ENCODE data around the gene PIP4P1. TPM values are rescaled to one million over a fixed set of nuclear protein-coding genes. Genes with fewer than 3 reads are reported as not detected.

PIP4P1 gene
- total and polyA plus RNA-seq, 2 donors from 2014 or later, result 33.3 to 35.7 TPM

- FAIRE-seq, result no peak
- no peak overlapping the region for H3K9ac ChIP-seq (ENCODE audit: low read length in 3 of 3)
- intact Hi-C loops (cut with DNase I), result no loop called here
These were observed 19.8 kb downstream of the PIP4P1 start for GRCh38 chr14:20441461-20441860.

GRCh38 chr14:20440882-20441281 is 20.4 kb downstream of the PIP4P1 start:
- no peaks in the 10 kb centered on the region for H3K4me1 ChIP-seq (ENCODE audit: control insufficient read depth in 2 of 3, insufficient read depth in 2 of 3, low read depth in 1 of 3, low read length in 3 of 3)
- no peaks in the 10 kb centered on the region for H3K9me3 ChIP-seq (ENCODE audit: control insufficient read depth in 2 of 3, insufficient read depth in 1 of 3, low read length in 3 of 3)
- no peak overlapping the region for H3K27ac ChIP-seq (ENCODE audit: low read depth in 2 of 2, low read length in 2 of 2)
- intact Hi-C loops (cut with DNase I), result no loop called here
- H3K9ac ChIP-seq (ENCODE audit: low read length in 3 of 3), result no peak overlapping the region
- H3K4me3 ChIP-seq (ENCODE audit: low read length in 3 of 3), result no peak overlapping the region
- FAIRE-seq, result no peak
- DNase-seq, result no peak
- H3K36me3 ChIP-seq (ENCODE audit: control insufficient read depth in 2 of 3, insufficient read depth in 3 of 3, low read length in 3 of 3), result peaks cover 0 to 5% (median 0%) of the 10 kb centered on the region in 3 donors
- H3K27me3 ChIP-seq (ENCODE audit: control insufficient read depth, insufficient read depth, low read length), result no peaks in the 10 kb centered on the region
- no peak for TF ChIP-seq CTCF (IDR thresholded peaks at IDR 0.05; ENCODE audit: borderline replicate concordance, extremely low read depth, insufficient read depth)

More at GRCh38 chr14:20441461-20441860, 19.8 kb downstream of the PIP4P1 start:
- no peak overlapping the region for H3K27ac ChIP-seq (ENCODE audit: low read depth in 2 of 2, low read length in 2 of 2)
- no peaks in the 10 kb centered on the region for H3K27me3 ChIP-seq (ENCODE audit: control insufficient read depth, insufficient read depth, low read length)
- DNase-seq, result no peak
- H3K36me3 ChIP-seq (ENCODE audit: control insufficient read depth in 2 of 3, insufficient read depth in 3 of 3, low read length in 3 of 3), result peaks cover 0 to 8% (median 0%) of the 10 kb centered on the region in 3 donors
- no peaks in the 10 kb centered on the region for H3K9me3 ChIP-seq (ENCODE audit: control insufficient read depth in 2 of 3, insufficient read depth in 1 of 3, low read length in 3 of 3)
- H3K4me1 ChIP-seq (ENCODE audit: control insufficient read depth in 2 of 3, insufficient read depth in 2 of 3, low read depth in 1 of 3, low read length in 3 of 3), result no peaks in the 10 kb centered on the region
- no peak overlapping the region for H3K4me3 ChIP-seq (ENCODE audit: low read length in 3 of 3)
- TF ChIP-seq CTCF (IDR thresholded peaks at IDR 0.05; ENCODE audit: borderline replicate concordance, extremely low read depth, insufficient read depth), result no peak

DNA sequence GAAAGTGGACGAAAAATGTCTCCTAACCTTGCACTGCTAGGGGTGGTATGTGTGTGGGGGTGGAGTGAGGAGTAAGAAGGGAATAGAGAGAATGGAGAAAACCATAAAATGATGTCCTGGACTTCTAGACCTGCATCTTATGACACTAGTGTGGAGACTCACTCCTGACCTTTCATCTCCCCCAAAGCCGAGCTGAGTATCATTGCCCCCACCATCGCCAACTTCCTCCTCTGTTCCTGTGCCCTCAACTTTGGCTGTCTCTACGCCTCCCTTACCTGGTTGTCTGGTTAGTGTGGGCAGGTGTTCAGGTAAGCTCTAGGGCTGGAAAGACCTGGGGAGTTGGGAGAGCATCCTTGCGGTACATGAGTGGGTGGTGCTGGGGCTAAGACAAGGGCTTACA is 20.8 kb downstream of the PIP4P1 start:
- Histone ChIP-seq H3K27ac (ENCODE audit: low read depth in 2 of 2, low read length in 2 of 2) (no peak overlapping the region), H3K27me3 (ENCODE audit: control insufficient read depth, insufficient read depth, low read length) (peaks cover 3% of the 10 kb centered on the region), H3K4me1 (ENCODE audit: control insufficient read depth in 2 of 3, insufficient read depth in 2 of 3, low read depth in 1 of 3, low read length in 3 of 3) (peaks cover 0 to 3% (median 0%) of the 10 kb centered on the region in 3 donors), H3K4me3 (ENCODE audit: low read length in 3 of 3) (no peak overlapping the region), H3K9me3 (ENCODE audit: control insufficient read depth in 2 of 3, insufficient read depth in 1 of 3, low read length in 3 of 3) (no peaks in the 10 kb centered on the region), H3K9ac (ENCODE audit: low read length in 3 of 3) (no peak overlapping the region), H3K36me3 (ENCODE audit: control insufficient read depth in 2 of 3, insufficient read depth in 3 of 3, low read length in 3 of 3) (peaks cover 0 to 1% (median 0%) of the 10 kb centered on the region in 3 donors)
- no peak for TF ChIP-seq CTCF (IDR thresholded peaks at IDR 0.05; ENCODE audit: borderline replicate concordance, extremely low read depth, insufficient read depth)
- FAIRE-seq, result no peak
- DNase-seq, result no peak
- intact Hi-C loops (cut with DNase I), result no loop called here

GRCh38 chr14:20438664-20439063 is 22.6 kb downstream of the PIP4P1 start:
- intact Hi-C loops (cut with DNase I), result no loop called here
- H3K27ac ChIP-seq (ENCODE audit: low read depth in 2 of 2, low read length in 2 of 2), result no peak overlapping the region
- H3K9me3 ChIP-seq (ENCODE audit: control insufficient read depth in 2 of 3, insufficient read depth in 1 of 3, low read length in 3 of 3), result no peaks in the 10 kb centered on the region
- H3K9ac ChIP-seq (ENCODE audit: low read length in 3 of 3), result no peak overlapping the region
- H3K4me3 ChIP-seq (ENCODE audit: low read length in 3 of 3), result no peak overlapping the region
- H3K4me1 ChIP-seq (ENCODE audit: control insufficient read depth in 2 of 3, insufficient read depth in 2 of 3, low read depth in 1 of 3, low read length in 3 of 3), result peaks cover 0 to 9% (median 0%) of the 10 kb centered on the region in 3 donors
- FAIRE-seq (no peak), DNase-seq (no peak)
- H3K27me3 ChIP-seq (ENCODE audit: control insufficient read depth, insufficient read depth, low read length), result peaks cover 3% of the 10 kb centered on the region
- no peaks in the 10 kb centered on the region for H3K36me3 ChIP-seq (ENCODE audit: control insufficient read depth in 2 of 3, insufficient read depth in 3 of 3, low read length in 3 of 3)
- TF ChIP-seq CTCF (IDR thresholded peaks at IDR 0.05; ENCODE audit: borderline replicate concordance, extremely low read depth, insufficient read depth), result no peak

Data from kidney (tissue), 14 donors.